Measurements from ENCODE around the gene SLC7A8.
A peak's percentile ranks its signal among the peaks of the same experiment; 100 is the strongest.

The SLC7A8 gene

DNA sequence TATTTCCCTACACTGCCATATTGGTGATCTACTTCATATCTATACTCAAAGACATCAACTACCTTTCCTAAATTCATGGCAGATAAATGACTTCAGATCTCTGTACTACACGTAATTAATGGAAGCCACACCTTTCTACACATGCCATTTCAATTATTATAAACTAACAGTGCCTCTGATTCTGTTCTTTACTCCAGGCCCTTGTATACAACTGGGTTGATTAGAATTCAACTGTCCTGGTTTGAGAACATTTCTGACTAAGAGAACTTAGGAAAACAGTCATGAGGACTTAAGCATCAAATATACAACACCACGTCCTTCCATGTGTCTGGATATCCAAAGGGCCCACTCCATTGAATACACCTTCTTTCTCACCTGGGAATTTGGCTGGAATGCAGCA, 90.4 kb downstream of the SLC7A8 start:
- no peak for DNase-seq

DNA sequence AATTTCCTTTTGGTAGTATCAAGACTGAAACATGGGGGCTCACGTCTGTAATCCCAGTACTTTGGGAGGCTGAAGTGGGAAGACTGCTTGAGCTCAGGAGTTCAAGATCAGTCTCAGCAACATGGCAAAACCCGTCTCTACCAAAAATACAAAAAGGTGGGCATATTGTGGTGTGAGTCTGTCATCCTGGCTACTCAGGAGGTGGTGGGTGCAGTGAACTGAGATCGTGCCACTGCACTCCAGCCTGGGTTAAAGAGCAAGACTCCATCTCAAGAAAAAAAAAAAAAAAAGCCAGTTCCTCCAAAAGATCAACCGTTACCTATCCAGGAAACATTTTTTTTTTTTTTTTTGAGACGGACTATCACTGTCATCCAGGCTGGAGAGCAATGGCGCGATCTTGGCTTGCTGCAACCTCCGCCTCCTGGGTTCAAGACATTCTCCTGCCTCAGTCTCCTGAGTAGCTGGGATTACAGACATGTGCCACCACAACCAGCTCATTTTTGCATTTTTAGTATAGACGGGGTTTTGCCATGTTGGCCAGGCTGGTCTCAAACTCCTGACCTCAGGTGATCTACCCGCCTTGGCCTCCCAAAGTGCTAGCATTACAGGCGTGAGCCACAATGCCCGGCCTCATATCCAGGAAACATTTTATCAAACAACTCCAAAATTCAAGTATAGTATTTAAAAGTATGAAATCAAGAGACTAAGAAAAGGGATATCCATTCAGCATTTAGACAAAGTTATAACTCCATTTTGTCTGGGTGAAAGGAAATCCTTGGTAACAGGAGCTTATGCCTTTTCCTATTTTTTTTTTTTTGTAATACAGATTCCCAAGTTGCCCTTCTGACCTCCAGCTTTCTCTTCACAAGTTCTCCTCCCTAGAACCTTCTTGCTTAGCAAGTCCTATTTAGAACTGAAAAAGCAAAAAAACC, 91.9 kb downstream of the SLC7A8 start:
- no peak for DNase-seq

DNA sequence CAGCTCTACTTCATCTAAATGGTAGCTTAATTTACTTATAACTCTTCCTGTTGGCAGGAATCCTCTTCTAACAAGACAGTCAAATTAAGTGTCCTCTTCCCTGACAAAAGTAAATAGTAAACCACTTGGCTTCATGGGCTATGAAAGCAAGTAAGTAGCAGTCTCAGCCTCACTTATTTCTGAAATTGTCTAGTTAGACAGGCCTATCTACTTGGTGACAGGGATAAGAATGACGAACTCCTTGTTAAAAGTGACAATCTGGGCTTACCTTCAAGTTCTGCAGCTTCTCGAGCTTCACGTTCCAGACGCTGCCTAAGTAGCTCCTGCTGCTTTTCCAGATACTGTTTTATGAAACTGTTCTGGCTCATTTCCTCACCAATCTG, 93.2 kb downstream of the SLC7A8 start:
- DNase-seq, result no peak

DNA sequence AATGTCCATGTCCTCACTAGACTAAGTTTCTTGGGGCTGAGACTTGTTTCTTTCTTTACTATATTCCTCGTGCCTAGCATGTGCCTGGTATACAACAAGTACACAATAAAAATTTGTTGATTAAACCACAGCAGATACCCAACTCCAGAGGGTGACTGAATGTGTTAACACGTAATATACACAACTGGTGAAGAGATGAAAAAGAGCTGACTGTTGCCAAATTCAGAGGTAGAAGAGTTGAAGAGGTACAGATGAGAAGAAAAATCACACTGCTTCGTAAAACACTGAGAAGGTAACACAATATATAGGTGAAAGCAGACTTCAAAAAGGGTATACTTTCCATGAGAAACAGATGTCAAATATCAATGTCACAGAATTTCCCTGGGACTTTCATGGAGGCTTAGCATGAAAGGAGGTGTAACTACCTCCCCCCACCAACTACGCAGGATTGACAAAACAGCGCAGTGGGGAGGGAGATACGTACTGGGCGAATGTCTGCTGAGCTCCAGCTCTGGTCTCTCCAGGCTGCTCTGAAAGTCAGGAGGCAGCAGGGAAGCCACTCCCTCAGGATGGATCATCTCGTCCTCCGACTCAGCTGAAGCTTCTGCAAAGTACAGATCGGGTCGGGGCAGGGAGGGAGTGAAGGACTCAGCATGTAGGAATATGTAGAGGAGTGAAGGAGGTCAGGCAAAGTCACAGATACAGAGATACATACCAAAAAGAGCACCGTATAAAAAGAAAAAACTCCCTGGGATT, 93.8 kb downstream of the SLC7A8 start:
- no peak for DNase-seq

DNA sequence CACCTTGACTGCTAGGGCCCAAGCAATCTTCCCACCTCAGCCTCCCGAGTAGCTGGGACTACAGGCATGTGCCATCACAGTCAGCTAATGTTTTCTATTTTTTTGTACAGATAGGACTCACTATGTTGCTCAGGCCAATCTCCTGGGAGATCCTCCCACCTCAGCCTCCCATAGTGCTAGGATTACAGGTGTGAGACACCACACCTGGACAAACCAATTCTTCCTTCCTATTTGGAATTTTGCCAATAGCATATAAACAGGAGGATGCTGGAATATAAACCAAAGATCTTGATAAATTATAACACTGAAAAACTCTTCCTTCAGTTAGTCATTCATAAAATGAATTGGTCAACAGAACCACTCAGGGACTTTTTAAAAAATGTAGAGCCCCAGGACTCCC, 96.9 kb downstream of the SLC7A8 start:
- no peak for DNase-seq

DNA sequence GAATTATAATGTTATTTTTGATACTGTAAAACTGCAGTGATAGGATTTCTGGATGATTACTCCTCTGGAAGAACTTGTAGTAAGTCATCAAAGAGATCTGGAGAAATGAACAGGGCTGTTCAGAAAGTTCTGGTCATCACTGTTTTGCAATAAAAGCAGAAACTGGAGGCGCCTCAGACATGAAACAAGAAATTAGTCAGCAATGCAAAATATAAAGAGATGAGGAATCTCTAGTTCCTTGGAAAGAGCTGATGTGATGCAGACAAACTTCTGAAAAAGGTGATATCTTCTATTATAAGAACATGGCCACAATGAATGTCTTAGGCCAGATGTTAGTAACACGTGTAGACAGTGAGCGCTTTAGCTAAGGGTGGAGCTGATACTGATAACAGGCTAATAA, 98.0 kb downstream of the SLC7A8 start:
- DNase-seq, result no peak

DNA sequence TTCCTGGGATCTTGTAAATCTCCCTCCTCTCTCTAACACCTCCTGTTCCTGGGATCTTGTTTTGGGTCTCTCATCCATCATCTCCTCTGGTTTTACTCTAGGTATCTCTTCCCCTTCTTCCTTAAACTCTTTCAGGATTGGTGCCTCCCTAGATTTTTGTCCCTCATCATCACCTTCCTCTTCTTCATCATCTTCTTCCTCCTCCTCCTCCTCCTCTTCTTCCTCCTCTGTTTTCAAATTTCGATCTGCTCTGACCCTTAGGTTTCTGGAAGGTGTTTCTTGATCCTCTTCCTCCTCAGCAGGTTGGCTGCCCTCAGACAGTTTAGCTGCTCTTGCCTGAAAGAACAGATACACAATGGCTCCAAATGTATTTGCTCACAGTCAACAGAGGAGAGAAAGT, 103.0 kb downstream of the SLC7A8 start:
- DNase-seq, result no peak

DNA sequence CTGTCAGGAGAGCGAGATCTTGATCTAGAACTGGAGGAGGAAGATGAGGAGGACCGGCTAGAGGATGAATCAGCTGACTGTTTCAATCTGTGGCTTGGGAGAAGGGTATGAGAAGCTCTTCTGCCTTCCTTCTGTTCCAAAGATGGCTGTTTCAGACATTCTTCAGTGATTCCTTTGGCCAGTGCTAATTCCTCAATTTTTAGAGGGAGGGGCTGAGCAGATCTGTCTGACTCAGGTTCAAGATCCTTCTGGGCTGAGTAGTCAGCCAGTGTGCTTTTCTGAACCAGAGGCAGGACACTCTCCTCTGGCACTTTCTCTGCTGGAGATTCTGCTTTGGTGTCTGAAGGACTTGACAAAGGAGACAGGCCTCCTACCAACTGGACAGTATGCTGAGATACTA, 103.7 kb downstream of the SLC7A8 start:
- no peak for DNase-seq

DNA sequence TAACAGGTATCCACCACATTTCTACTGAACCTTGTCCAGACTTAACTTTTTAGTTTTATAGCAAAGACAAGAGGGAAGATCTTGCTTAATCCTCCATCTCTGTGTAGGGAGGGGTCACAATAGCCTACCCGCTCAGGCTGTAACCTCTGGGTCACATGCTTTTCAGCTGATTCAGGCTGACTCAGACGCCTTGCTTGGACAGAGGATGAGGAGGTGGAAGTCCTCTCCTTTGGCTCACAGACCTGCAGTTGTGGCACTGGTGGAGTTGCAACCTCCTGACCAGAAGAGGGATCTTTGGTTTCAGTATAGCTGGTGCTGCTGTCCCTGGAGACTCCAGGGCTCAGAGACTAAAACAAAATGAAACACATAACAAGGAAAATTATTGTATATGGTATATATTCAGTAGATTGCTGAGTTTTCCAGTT, 104.8 kb downstream of the SLC7A8 start:
- DNase-seq, result no peak

DNA sequence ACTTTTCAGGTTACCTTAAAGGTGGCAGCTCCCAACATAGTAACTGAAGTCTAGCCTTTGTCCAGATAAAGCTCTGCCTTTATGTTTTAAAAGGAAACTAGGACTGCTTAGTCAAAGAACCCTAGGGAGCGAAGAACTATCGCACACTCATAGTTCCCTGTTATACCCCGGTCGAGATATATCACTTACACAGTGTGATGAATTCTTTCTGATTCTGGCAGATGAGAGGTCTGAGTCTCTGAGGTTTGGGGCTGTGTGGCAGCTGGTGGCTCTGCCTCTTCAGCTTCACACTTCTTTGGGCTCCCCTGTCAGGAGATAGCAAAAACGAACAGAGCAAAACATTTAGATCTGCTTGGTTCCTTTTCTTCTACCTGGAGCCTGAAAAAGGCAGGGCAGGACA, 105.5 kb downstream of the SLC7A8 start:
- DNase-seq, result no peak

DNA sequence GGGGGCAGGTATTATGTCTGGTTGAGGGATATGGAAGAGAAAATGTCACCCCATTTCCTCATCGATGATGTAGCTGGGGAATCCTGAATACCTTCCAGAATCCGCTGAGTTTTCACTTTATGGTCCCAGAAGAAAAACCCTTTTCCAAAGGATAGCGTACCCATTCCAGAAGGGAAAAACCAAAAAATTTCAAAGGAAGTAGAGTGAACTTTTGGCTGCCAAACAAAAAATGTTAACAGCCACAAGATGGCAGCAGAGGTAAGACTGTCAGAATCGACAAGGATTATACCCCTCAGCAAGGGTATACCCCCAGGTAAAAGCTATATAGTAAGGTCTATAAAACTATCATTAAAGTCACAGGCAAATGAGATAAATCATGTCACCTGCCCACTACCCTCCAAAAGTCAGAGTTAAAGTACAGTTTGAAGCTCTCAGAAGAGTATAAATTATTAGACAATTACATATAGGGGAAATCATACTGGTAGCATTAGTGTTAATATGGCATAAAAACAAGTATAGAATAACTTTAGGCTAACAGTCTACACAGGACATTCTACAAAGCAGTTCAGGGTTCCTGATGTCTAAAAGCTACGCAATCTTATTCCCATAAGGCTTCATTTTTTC, 106.6 kb downstream of the SLC7A8 start:
- peak in 1 of 2 donors; percentile 46 for DNase-seq

All from activated CD4-positive, alpha-beta T cell treated with anti-CD3 and anti-CD28 coated beads for 4 hours (primary cell).